H54 (cell line): Measurements from ENCODE around the gene SLC4A9.

Source experiments
- DNase-seq: peaks from one replicate; pipeline ENCODE4 v3.0.0; 2011; ENCODE audit warnings: low spot score, mixed read lengths; ENCODE audit not compliant: insufficient read length
- FAIRE-seq: peaks from 3 replicates; lab custom pipeline; 2011; peaks lifted over from hg19 to GRCh38; lab: Jason Lieb, UNC
- POLR2A ChIP-seq: IDR thresholded peaks from 2 replicates; pipeline ENCODE4 v1.6.1; 2011; ENCODE audit warnings: low read depth, mild to moderate bottlenecking, low read length

The SLC4A9 gene

GRCh38 chr5:140344683-140345423 is 15.1 kb upstream of the SLC4A9 start:
- DNase-seq (peak; percentile 90), FAIRE-seq (no peak)
- TF ChIP-seq POLR2A: no peak

GRCh38 chr5:140345919-140346347 is 14.1 kb upstream of the SLC4A9 start:
- TF ChIP-seq POLR2A: no peak
- FAIRE-seq (no peak), DNase-seq (no peak)

- FAIRE-seq (no peak), DNase-seq (peak; percentile 81)
- TF ChIP-seq POLR2A: peak; percentile 99
Observed at GRCh38 chr5:140346348-140347221, 13.4 kb upstream of the SLC4A9 start, which contains the start of gene HBEGF. HBEGF (minus strand) TSS chr5:140346603; CDS start chr5:140346328, 275 bp downstream.

- TF ChIP-seq POLR2A: no peak
- DNase-seq: no peak
- FAIRE-seq: no peak
Observed at GRCh38 chr5:140347360-140347759, 12.6 kb upstream of the SLC4A9 start.

GRCh38 chr5:140348104-140348503 is 11.9 kb upstream of the SLC4A9 start:
- no peak for FAIRE-seq
- no peak for TF ChIP-seq POLR2A
- no peak for DNase-seq

- DNase-seq: no peak
- TF ChIP-seq POLR2A: no peak
- no peak for FAIRE-seq
Observed at GRCh38 chr5:140349244-140349643, 10.8 kb upstream of the SLC4A9 start.

- TF ChIP-seq POLR2A: no peak
- no peak for FAIRE-seq
- no peak for DNase-seq
Observed at GRCh38 chr5:140351609-140352334, 8.2 kb upstream of the SLC4A9 start.

- no peak for FAIRE-seq
- no peak for TF ChIP-seq POLR2A
Observed at GRCh38 chr5:140355546-140355945, 4.4 kb upstream of the SLC4A9 start.

GRCh38 chr5:140356853-140357725 is 2.9 kb upstream of the SLC4A9 start:
- FAIRE-seq (no peak), DNase-seq (no peak)
- TF ChIP-seq POLR2A: no peak

More at GRCh38 chr5:140355546-140355945, 4.4 kb upstream of the SLC4A9 start:
- no peak for DNase-seq

GRCh38 chr5:140357726-140358093 is 2.3 kb upstream of the SLC4A9 start:
- DNase-seq (peak; percentile 88), FAIRE-seq (no peak)
- TF ChIP-seq POLR2A: no peak

- DNase-seq (no peak), FAIRE-seq (no peak)
- no peak for TF ChIP-seq POLR2A
Observed at GRCh38 chr5:140358738-140359310, 1.2 kb upstream of the SLC4A9 start.

GRCh38 chr5:140360681-140361479 is 886 bp downstream of the SLC4A9 start:
- FAIRE-seq (no peak), DNase-seq (no peak)
- no peak for TF ChIP-seq POLR2A
